Hair follicle dermal papilla cell (primary cell): Measurements from ENCODE around the gene PLK1. TPM values are rescaled to one million over a fixed set of nuclear protein-coding genes. Genes with fewer than 3 reads are reported as not detected.

Source experiments
- total RNA-seq: library from RNA; depleted of rRNA; stranded (reverse); fragments of >200 nt; gene quantifications from 2 replicates; pipeline ENCODE4 v1.2.3, GENCODE V29; 2012

PLK1 gene
- total RNA-seq, result 4.1 and 4.4 TPM in 2 replicates

GRCh38 chr16:23678430-23679273 is at the start of gene PLK1:
Gene PLK1 (plus strand): TSS chr16:23678889. CDS start chr16:23678933, 44 bp downstream.

GRCh38 chr16:23640931-23641765 is 37.5 kb upstream of the PLK1 start, which contains the start of the genes DCTN5 and PALB2:
Gene DCTN5 (plus strand): TSS chr16:23641466. CDS start chr16:23641543, 77 bp downstream.
Gene PALB2 (minus strand): TSS chr16:23641310. CDS start chr16:23641157, 153 bp downstream.

GRCh38 chr16:23712976-23713375 is 34.3 kb downstream of the PLK1 start, which contains the start of gene ERN2:
Gene ERN2 (minus strand): TSS chr16:23713222. CDS start chr16:23713187, 35 bp downstream.

Other genes starting within 250 kb of the PLK1 start
- gene COG7, start 225.7 kb upstream of the PLK1 start, total RNA-seq, result 27.6 and 32.5 TPM in 2 replicates
- 24.9 and 40.1 TPM in 2 replicates for gene GGA2, start 168.4 kb upstream of the PLK1 start, total RNA-seq
- 35.9 and 48.7 TPM in 2 replicates for gene EARS2, start 121.5 kb upstream of the PLK1 start, total RNA-seq
- gene UBFD1, start 121.2 kb upstream of the PLK1 start, total RNA-seq, result 129 and 132 TPM in 2 replicates
- gene NDUFAB1, start 82.6 kb upstream of the PLK1 start, total RNA-seq, result 31.3 and 33.3 TPM in 2 replicates
- gene PALB2, start 37.6 kb upstream of the PLK1 start, total RNA-seq, result 13.1 and 14.1 TPM in 2 replicates
- gene DCTN5, start 37.4 kb upstream of the PLK1 start, total RNA-seq, result 44.8 and 47.1 TPM in 2 replicates
- gene ERN2, start 34.3 kb downstream of the PLK1 start, total RNA-seq, result 0.49 TPM in 1 of 2 replicates, not detected in the other
- not detected in 2 replicates for gene CHP2, start 76.1 kb downstream of the PLK1 start, total RNA-seq
- under 0.01 TPM in 1 of 2 replicates, not detected in the other for gene PRKCB, start 157.1 kb downstream of the PLK1 start, total RNA-seq